ENCODE results near the gene MKS1.

DNA sequence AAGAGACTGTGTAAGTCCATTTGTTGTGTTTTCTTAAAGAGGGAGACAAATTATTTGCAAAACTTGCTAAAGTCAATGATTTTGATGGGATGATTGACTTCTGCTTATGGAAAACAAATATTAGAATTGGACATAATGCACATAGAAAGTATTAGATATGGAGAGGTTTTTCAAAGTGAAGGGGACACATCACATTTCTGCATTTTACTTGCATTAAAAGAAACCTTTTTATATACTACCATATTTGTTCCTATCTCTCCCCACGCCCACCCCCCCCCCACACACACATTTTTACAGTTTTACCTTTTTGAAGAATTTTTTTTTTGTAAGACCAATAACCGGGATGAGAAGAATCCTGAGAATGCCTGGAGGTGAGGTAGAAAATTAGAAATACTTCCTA is 60.9 kb downstream of the MKS1 start:
- TF ChIP-seq MYC (IDR thresholded peaks at IDR 0.05; ENCODE audit: borderline replicate concordance, low read length) (no peak), SREBF2 (IDR thresholded peaks at IDR 0.05) (no peak), POLR2A (IDR thresholded peaks at IDR 0.05; ENCODE audit: low read length) (no peak), CBX2 (IDR thresholded peaks at IDR 0.05; ENCODE audit: borderline replicate concordance, low read depth) (no peak)
- TF ChIP-seq, protein P1, sequence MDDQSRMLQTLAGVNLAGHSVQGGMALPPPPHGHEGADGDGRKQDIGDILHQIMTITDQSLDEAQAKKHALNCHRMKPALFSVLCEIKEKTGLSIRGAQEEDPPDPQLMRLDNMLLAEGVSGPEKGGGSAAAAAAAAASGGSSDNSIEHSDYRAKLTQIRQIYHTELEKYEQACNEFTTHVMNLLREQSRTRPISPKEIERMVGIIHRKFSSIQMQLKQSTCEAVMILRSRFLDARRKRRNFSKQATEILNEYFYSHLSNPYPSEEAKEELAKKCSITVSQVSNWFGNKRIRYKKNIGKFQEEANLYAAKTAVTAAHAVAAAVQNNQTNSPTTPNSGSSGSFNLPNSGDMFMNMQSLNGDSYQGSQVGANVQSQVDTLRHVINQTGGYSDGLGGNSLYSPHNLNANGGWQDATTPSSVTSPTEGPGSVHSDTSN (IDR thresholded peaks at IDR 0.05): no peak
